ENCODE data around the gene CARD8. TPM values are rescaled to one million over a fixed set of nuclear protein-coding genes. Genes with fewer than 3 reads are reported as not detected.

CARD8 gene
- 11.0 and 12.7 TPM in 2 replicates for total RNA-seq (ENCODE audit: low replicate concordance)

GRCh38 chr19:48255376-48256303, at the start of gene CARD8:
CARD8 (minus strand) TSS chr19:48255912; CDS start chr19:48241020, 14,892 bp downstream.

DNA sequence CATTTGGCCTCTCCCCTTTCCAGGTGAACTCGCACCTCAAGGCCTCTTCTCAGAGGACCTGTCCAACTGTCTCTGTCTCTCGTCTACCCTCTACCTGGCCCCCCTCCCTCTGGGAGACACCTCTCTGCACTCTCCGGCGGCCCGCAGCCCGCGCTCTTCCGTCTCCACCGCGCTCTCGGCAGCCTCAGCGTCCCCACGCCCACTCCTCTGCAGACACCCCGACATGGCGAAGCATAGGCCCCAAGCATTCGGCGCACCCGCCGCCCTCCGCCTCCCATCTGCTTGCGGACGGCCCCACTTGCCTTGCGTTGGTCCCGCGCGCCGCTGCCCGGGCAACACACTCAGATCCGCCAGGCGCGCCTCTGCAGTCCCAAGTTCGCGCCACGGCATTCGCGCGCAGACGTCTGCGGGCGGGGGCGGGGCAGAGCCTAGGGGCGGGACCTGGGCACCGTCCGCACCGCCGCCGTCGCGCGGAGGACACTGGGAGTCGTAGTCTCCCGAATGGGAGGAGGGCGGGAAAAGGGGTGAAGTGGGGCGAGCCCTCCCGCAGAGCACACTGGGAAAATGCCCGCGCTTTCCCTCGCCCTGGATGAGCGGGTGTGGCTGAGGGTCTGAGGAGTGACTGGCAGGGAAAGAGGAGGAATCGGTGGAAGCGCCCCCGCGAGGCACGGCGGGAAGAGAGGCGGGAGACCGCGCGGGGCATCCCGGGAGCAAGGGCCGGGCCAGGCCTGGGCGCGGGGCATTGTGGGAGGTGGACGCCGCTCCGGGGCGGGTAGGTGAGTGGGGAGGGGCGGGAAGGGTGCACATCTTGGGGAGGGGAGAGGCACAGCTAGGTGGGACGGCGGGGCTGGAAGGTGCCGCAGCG, 85.5 kb downstream of the CARD8 start, which contains the start of the genes LIG1 and ZSWIM9:
TSS of gene LIG1 (minus strand) at position 406 of the 865 bp plus-strand sequence. CDS start 4,778 bp downstream, outside the sequence.
TSS of gene ZSWIM9 (plus strand) at position 742 of the 865 bp plus-strand sequence. CDS start 1,123 bp downstream, outside the sequence.

Other genes starting within 250 kb of the CARD8 start
- gene CABP5, start 211.8 kb downstream of the CARD8 start, total RNA-seq (ENCODE audit: low replicate concordance): not detected in 2 replicates
- gene PLA2G4C, start 145.1 kb downstream of the CARD8 start, total RNA-seq (ENCODE audit: low replicate concordance): 2.7 and 11.5 TPM in 2 replicates
- 16.5 and 17.4 TPM in 2 replicates for gene LIG1, start 85.6 kb downstream of the CARD8 start, total RNA-seq (ENCODE audit: low replicate concordance)
- 1.8 and 2.2 TPM in 2 replicates for gene ZSWIM9, start 85.2 kb downstream of the CARD8 start, total RNA-seq (ENCODE audit: low replicate concordance)
- gene ZNF114, start 14.2 kb upstream of the CARD8 start, total RNA-seq (ENCODE audit: low replicate concordance): 0.23 and 0.53 TPM in 2 replicates
- gene EMP3, start 69.6 kb upstream of the CARD8 start, total RNA-seq (ENCODE audit: low replicate concordance): 149 and 421 TPM in 2 replicates
- gene TMEM143, start 108.0 kb upstream of the CARD8 start, total RNA-seq (ENCODE audit: low replicate concordance): 2.6 and 2.8 TPM in 2 replicates
- gene SYNGR4, start 108.5 kb upstream of the CARD8 start, total RNA-seq (ENCODE audit: low replicate concordance): not detected in 2 replicates
- 44.6 and 58.3 TPM in 2 replicates for gene KDELR1, start 135.6 kb upstream of the CARD8 start, total RNA-seq (ENCODE audit: low replicate concordance)
- 0.23 TPM in 2 replicates for gene GRIN2D, start 137.8 kb upstream of the CARD8 start, total RNA-seq (ENCODE audit: low replicate concordance)
- gene GRWD1, start 190.1 kb upstream of the CARD8 start, total RNA-seq (ENCODE audit: low replicate concordance): 17.8 and 22.5 TPM in 2 replicates
- 0.23 and 0.59 TPM in 2 replicates for gene KCNJ14, start 199.7 kb upstream of the CARD8 start, total RNA-seq (ENCODE audit: low replicate concordance)
- gene CYTH2, start 213.5 kb upstream of the CARD8 start, total RNA-seq (ENCODE audit: low replicate concordance): 25.4 and 51.5 TPM in 2 replicates

All from smooth muscle cell of the coronary artery (primary cell).